ENCODE measurements around the gene ATG9A. TPM values are rescaled to one million over a fixed set of nuclear protein-coding genes. Genes with fewer than 3 reads are reported as not detected.
"Not testable (repeated sequence)": the region's sequence is repeated elsewhere in the genome, so short reads cannot be mapped to it uniquely, and the experiment has no call there.

The ATG9A gene
- total RNA-seq, 1 donor from 2014 or later: 52.9 TPM

DNA sequence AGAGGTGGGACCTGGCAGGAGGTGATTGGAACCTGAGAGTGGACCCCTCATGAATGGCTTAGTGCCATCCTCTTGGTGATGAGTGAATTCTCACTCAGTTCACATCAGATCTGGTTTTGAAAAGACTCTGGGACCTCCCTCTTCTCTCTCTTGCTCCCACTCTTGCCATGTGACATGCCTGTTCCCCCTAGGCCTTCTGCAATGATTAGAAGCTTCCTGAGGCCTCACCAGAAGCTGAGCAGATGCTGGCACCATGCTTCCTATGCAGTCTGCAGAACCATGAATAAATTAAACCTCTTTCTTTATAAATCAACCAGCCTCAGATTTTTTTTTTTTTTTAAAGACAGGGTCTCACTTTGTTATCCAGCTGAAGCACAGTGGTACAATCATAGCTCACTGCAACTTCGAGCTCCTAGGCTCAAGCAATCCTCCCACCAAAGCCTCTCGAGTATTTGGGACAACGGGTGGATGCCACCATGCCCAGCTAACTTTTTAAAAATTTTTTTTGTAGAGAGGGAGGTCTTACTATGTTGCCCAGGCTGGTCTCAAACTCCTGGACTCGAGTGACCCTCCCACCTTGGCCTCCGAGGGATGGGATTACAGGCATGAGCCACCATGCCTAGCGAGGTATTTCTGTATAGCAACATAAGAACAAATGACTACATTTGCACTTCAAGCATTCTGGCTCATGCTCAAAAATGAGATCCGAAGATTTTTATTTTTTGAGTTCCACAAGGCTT lies 24.8 kb downstream of the ATG9A start:
- Mint-ChIP-seq H3K4me3 (no peak overlapping the region), H3K36me3 (no peaks in the 10 kb centered on the region), H3K9me3 (no peaks in the 10 kb centered on the region), H3K27me3 (peaks cover 9% of the 10 kb centered on the region), H3K27ac (no peak overlapping the region), H3K4me1 (ENCODE audit: unreplicated experiment) (peaks cover 18% of the 10 kb centered on the region)
- TF ChIP-seq, protein P1, sequence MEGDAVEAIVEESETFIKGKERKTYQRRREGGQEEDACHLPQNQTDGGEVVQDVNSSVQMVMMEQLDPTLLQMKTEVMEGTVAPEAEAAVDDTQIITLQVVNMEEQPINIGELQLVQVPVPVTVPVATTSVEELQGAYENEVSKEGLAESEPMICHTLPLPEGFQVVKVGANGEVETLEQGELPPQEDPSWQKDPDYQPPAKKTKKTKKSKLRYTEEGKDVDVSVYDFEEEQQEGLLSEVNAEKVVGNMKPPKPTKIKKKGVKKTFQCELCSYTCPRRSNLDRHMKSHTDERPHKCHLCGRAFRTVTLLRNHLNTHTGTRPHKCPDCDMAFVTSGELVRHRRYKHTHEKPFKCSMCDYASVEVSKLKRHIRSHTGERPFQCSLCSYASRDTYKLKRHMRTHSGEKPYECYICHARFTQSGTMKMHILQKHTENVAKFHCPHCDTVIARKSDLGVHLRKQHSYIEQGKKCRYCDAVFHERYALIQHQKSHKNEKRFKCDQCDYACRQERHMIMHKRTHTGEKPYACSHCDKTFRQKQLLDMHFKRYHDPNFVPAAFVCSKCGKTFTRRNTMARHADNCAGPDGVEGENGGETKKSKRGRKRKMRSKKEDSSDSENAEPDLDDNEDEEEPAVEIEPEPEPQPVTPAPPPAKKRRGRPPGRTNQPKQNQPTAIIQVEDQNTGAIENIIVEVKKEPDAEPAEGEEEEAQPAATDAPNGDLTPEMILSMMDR (conservative IDR thresholded peaks at IDR 0.05): no peak
- DNase-seq (ENCODE audit: extremely low spot score, unreplicated experiment): no peak

- not testable (repeated sequence) for H3K4me3 Mint-ChIP-seq; H3K9me3 Mint-ChIP-seq; H3K27ac Mint-ChIP-seq; H3K4me1 Mint-ChIP-seq (ENCODE audit: unreplicated experiment); H3K36me3 Mint-ChIP-seq; DNase-seq (ENCODE audit: extremely low spot score, unreplicated experiment)
- H3K27me3 Mint-ChIP-seq: peaks cover 16% of the 10 kb centered on the region
Observed at GRCh38 chr2:219201331-219201730, 28.1 kb downstream of the ATG9A start.

DNA sequence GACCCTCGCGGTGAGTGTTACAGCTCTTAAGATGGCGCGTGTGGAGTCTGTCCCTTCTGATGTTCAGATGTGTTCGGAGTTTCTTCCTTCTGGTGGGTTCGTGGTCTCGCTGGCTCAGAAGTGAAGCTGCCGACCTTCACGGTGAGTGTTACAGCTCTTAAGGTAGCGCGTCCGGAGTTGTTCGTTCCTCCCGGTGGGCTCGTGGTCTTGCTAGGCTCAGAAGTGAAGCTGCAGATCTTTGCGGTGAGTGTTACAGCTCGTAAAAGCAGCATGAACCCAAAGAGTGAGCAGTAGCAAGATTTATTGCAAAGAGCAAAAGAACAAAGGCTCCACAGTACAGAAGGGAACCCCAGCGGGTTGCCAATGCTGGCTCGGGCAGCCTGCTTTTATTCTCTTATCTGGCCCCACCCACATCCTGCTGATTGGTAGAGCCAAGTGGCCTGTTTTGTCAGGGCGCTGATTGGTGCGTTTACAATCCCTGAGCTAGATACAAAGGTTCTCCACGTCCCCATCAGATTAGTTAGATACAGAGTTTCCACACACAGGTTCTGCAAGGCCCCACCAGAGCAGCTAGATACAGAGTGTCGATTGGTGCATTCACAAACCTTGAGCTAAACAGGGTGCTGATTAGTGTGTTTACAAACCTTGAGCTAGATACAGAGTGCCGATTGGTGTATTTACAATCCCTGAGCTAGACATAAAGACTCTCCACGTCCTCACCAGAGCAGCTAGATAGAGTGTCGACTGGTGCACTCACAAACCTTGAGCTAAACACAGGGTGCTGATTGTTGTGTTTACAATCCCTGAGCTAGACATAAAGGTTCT lies 28.7 kb downstream of the ATG9A start:
- H3K9me3 Mint-ChIP-seq; H3K4me3 Mint-ChIP-seq; H3K27ac Mint-ChIP-seq; DNase-seq (ENCODE audit: extremely low spot score, unreplicated experiment); H3K4me1 Mint-ChIP-seq (ENCODE audit: unreplicated experiment); H3K36me3 Mint-ChIP-seq: not testable (repeated sequence)
- peaks cover 13% of the 10 kb centered on the region for H3K27me3 Mint-ChIP-seq

GRCh38 chr2:219199470-219200211 lies 29.8 kb downstream of the ATG9A start:
- Mint-ChIP-seq H3K9me3 (no peaks in the 10 kb centered on the region), H3K4me1 (ENCODE audit: unreplicated experiment) (no peaks in the 10 kb centered on the region), H3K27me3 (peaks cover 18% of the 10 kb centered on the region), H3K27ac (no peak overlapping the region), H3K36me3 (no peaks in the 10 kb centered on the region), H3K4me3 (no peak overlapping the region)
- TF ChIP-seq, protein P1 (conservative IDR thresholded peaks at IDR 0.05): no peak
- DNase-seq (ENCODE audit: extremely low spot score, unreplicated experiment): no peak

- H3K4me1 Mint-ChIP-seq (ENCODE audit: unreplicated experiment): no peaks in the 10 kb centered on the region
- no peak overlapping the region for H3K27ac Mint-ChIP-seq
- no peaks in the 10 kb centered on the region for H3K36me3 Mint-ChIP-seq
- H3K4me3 Mint-ChIP-seq: no peak overlapping the region
- no peaks in the 10 kb centered on the region for H3K9me3 Mint-ChIP-seq
- DNase-seq (ENCODE audit: extremely low spot score, unreplicated experiment): no peak
- TF ChIP-seq, protein P1 (conservative IDR thresholded peaks at IDR 0.05): no peak
- peaks cover 18% of the 10 kb centered on the region for H3K27me3 Mint-ChIP-seq
Observed at GRCh38 chr2:219198974-219199373, 30.5 kb downstream of the ATG9A start.

- Mint-ChIP-seq H3K27me3 (peaks cover 14% of the 10 kb centered on the region), H3K27ac (no peak overlapping the region), H3K4me1 (ENCODE audit: unreplicated experiment) (no peaks in the 10 kb centered on the region), H3K36me3 (no peaks in the 10 kb centered on the region), H3K9me3 (no peaks in the 10 kb centered on the region), H3K4me3 (no peak overlapping the region)
- TF ChIP-seq, protein P1 (conservative IDR thresholded peaks at IDR 0.05): no peak
- no peak for DNase-seq (ENCODE audit: extremely low spot score, unreplicated experiment)
Observed at GRCh38 chr2:219197388-219197787, 32.0 kb downstream of the ATG9A start.

Data from type B pancreatic cell (in vitro differentiated cells).